NB4 (cell line): ENCODE measurements around the gene ITGAE.

Experiments
- DNase-seq: peaks from one replicate; pipeline ENCODE4 v3.0.0; 2010; ENCODE audit warnings: low read depth
- H3K4me3 ChIP-seq: one replicate; pipeline ENCODE4 v1.5.1; 2011; ENCODE audit warnings: mild to moderate bottlenecking, low read depth, low read length, moderate library complexity
- MYC ChIP-seq: IDR thresholded peaks from 2 replicates; pipeline ENCODE4 v1.6.1; 2011; ENCODE audit warnings: low read depth, low read length
- POLR2A ChIP-seq: IDR thresholded peaks from 2 replicates; pipeline ENCODE4 v1.6.1; 2011; ENCODE audit warnings: mild to moderate bottlenecking; ENCODE audit not compliant: insufficient read length; ENCODE audit errors: extremely low read depth
- TF ChIP-seq, protein P1 (sequence below): IDR thresholded peaks from 2 replicates; pipeline ENCODE4 v1.6.1; 2011; ENCODE audit warnings: low read depth, low read length
- TF ChIP-seq, protein P2 (sequence below): IDR thresholded peaks from one replicate; pipeline ENCODE4 v1.5.1; 2012; ENCODE audit warnings: low read depth, low read length

Gene ITGAE

DNA sequence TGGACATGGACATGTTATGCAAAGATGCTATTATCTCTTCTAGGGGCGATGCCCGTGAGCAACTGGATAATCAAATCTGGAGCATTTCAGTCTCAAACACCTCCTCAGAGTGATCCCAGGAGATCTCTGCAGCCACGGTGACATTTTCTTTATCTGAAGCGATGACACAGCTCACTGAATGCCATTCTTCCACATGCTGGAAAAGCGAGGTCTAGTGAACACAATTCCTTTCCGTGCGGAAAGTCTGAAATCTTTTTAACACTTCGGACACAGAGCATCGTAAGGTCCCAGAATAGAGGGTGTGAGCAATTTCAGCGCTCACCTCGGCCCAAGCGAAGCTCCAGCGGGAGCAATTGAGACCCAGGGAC is 77.8 kb downstream of the ITGAE start:
- peak overlapping the region; percentile 91 for H3K4me3 ChIP-seq
- TF ChIP-seq, protein P1, sequence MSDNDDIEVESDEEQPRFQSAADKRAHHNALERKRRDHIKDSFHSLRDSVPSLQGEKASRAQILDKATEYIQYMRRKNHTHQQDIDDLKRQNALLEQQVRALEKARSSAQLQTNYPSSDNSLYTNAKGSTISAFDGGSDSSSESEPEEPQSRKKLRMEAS, result no peak
- no peak for TF ChIP-seq MYC
- DNase-seq, result no peak

GRCh38 chr17:3722716-3723115 is 78.3 kb downstream of the ITGAE start:
- DNase-seq, result no peak
- peak overlapping the region; percentile 91 for H3K4me3 ChIP-seq
- no peak for TF ChIP-seq MYC

GRCh38 chr17:3719265-3719664 is 81.7 kb downstream of the ITGAE start:
- H3K4me3 ChIP-seq, result no peak overlapping the region
- no peak for DNase-seq
- TF ChIP-seq MYC (no peak), POLR2A (no peak)
- TF ChIP-seq, protein P1, result no peak
- TF ChIP-seq, protein P2, sequence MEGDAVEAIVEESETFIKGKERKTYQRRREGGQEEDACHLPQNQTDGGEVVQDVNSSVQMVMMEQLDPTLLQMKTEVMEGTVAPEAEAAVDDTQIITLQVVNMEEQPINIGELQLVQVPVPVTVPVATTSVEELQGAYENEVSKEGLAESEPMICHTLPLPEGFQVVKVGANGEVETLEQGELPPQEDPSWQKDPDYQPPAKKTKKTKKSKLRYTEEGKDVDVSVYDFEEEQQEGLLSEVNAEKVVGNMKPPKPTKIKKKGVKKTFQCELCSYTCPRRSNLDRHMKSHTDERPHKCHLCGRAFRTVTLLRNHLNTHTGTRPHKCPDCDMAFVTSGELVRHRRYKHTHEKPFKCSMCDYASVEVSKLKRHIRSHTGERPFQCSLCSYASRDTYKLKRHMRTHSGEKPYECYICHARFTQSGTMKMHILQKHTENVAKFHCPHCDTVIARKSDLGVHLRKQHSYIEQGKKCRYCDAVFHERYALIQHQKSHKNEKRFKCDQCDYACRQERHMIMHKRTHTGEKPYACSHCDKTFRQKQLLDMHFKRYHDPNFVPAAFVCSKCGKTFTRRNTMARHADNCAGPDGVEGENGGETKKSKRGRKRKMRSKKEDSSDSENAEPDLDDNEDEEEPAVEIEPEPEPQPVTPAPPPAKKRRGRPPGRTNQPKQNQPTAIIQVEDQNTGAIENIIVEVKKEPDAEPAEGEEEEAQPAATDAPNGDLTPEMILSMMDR, result no peak

- DNase-seq, result no peak
- no peak for TF ChIP-seq MYC
- TF ChIP-seq, protein P2, result no peak
- TF ChIP-seq POLR2A, result no peak
- TF ChIP-seq, protein P1, result no peak
- no peak overlapping the region for H3K4me3 ChIP-seq
Observed at GRCh38 chr17:3718201-3718600, 82.8 kb downstream of the ITGAE start.

DNA sequence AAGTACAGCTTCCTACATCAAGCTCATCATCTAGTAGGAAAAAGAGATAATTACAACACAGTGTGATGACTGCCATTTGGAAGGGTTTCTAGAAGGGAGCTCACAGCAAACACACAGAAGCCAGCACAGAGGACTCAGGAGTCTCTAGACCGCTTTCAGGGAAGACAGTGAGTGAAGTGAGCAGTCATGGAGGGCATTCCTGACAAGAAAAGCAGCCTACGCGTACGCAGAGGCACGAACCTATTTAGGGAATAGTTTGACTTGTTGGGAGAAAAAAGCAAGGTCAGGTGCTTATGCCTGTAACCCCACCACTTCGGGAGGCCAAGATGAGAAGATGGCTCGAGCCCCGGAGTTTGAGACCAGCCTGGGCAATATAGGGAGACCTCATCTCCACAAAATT is 85.7 kb downstream of the ITGAE start:
- TF ChIP-seq, protein P2, result no peak
- TF ChIP-seq, protein P1, result no peak
- TF ChIP-seq MYC (no peak), POLR2A (no peak)
- no peak for DNase-seq
- no peak overlapping the region for H3K4me3 ChIP-seq

DNA sequence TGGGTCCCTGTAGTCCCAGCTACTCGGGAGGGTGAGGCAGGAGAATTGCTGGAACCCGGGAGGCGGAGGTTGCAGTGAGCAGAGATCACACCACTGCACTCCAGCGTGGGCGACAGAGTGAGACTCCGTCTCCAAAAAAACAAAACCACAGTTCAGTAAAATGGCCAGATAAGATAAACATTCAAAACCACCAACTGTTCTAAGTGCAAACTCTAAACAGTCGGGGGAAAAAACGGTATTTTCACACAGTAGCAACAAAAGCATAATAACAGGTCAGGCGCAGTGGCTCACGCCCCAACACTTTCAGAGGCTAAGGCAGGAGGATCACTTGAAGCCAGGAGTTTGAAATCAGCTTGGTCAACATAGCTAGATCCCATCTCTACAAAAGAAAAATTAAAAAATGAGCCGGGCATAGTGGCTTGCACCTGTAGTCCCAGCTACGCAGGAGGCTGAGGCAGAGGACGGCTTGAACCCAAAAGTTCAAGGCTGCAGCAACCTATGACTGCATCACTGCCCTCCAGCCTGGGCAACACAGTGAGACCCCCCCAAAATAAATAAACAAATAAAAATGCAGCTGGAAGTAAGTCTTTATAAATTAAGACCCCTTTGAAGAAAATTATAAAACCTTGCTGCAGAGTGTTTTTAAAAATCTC is 88.1 kb downstream of the ITGAE start:
- no peak for DNase-seq
- TF ChIP-seq MYC (no peak), POLR2A (no peak)
- TF ChIP-seq, protein P2, result no peak
- TF ChIP-seq, protein P1, result no peak
- H3K4me3 ChIP-seq, result no peak overlapping the region

GRCh38 chr17:3710951-3711383 is 90.0 kb downstream of the ITGAE start:
- no peak overlapping the region for H3K4me3 ChIP-seq
- peak; percentile 83 for DNase-seq
- TF ChIP-seq, protein P2, result no peak
- TF ChIP-seq POLR2A, result no peak
- TF ChIP-seq, protein P1, result peak; percentile 64
- TF ChIP-seq MYC, result peak; percentile 35; the same call in 1 of the 2 replicates
